Parathyroid adenoma (tissue), 2 donors: ENCODE measurements around the gene CHST9.

Experiments
- H2AFZ ChIP-seq: fragments of 300-600 bp; sonication (generic); one replicate; pipeline ENCODE4 v1.7.0; 2017; ENCODE audit warnings: antibody characterized with exemption, mild to moderate bottlenecking
- H3K27ac ChIP-seq: fragments of 300-600 bp; sonication (generic); one replicate; pipeline ENCODE4 v1.7.0; 2017
- H3K27me3 ChIP-seq: fragments of 300-600 bp; sonication (generic); one replicate; pipeline ENCODE4 v1.7.0; 2017; ENCODE audit warnings: low read length; ENCODE audit not compliant: control insufficient read depth, insufficient read depth
- H3K36me3 ChIP-seq: fragments of 300-600 bp; sonication (generic); one replicate; pipeline ENCODE4 v1.7.0; 2017; ENCODE audit warnings: low read length; ENCODE audit not compliant: control insufficient read depth, insufficient read depth
- H3K4me1 ChIP-seq: fragments of 300-600 bp; sonication (generic); one replicate; pipeline ENCODE4 v1.7.0; 2017; ENCODE audit warnings: control low read depth
- H3K4me2 ChIP-seq: fragments of 300-600 bp; sonication (generic); one replicate; pipeline ENCODE4 v1.7.0; 2017; ENCODE audit warnings: low read length
- H3K4me3 ChIP-seq: fragments of 300-600 bp; sonication (generic); one replicate; pipeline ENCODE4 v1.7.0; 2017; ENCODE audit warnings: low read depth, low read length
- H3K79me2 ChIP-seq: fragments of 300-600 bp; sonication (generic); one replicate; pipeline ENCODE4 v1.7.0; 2017; ENCODE audit warnings: control low read depth
- H3K9ac ChIP-seq: fragments of 300-600 bp; sonication (generic); one replicate; pipeline ENCODE4 v1.7.0; 2017; ENCODE audit warnings: mild to moderate bottlenecking
- H3K9me3 ChIP-seq: fragments of 300-600 bp; sonication (generic); one replicate; pipeline ENCODE4 v1.7.0; 2017; ENCODE audit warnings: low read length; ENCODE audit not compliant: control insufficient read depth
- TF ChIP-seq, protein P1 (sequence below): fragments of 300-600 bp; sonication (generic); IDR thresholded peaks from one replicate; pipeline ENCODE4 v1.7.0; 2017; ENCODE audit warnings: antibody characterized with exemption, mild to moderate bottlenecking
- donor health status: primary hyperparathyroidism.

The CHST9 gene

GRCh38 chr18:27185897-27186296, 789 bp upstream of the CHST9 start:
- TF ChIP-seq, protein P1, sequence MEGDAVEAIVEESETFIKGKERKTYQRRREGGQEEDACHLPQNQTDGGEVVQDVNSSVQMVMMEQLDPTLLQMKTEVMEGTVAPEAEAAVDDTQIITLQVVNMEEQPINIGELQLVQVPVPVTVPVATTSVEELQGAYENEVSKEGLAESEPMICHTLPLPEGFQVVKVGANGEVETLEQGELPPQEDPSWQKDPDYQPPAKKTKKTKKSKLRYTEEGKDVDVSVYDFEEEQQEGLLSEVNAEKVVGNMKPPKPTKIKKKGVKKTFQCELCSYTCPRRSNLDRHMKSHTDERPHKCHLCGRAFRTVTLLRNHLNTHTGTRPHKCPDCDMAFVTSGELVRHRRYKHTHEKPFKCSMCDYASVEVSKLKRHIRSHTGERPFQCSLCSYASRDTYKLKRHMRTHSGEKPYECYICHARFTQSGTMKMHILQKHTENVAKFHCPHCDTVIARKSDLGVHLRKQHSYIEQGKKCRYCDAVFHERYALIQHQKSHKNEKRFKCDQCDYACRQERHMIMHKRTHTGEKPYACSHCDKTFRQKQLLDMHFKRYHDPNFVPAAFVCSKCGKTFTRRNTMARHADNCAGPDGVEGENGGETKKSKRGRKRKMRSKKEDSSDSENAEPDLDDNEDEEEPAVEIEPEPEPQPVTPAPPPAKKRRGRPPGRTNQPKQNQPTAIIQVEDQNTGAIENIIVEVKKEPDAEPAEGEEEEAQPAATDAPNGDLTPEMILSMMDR = no peak
- H3K4me3 ChIP-seq = no peak overlapping the region

DNA sequence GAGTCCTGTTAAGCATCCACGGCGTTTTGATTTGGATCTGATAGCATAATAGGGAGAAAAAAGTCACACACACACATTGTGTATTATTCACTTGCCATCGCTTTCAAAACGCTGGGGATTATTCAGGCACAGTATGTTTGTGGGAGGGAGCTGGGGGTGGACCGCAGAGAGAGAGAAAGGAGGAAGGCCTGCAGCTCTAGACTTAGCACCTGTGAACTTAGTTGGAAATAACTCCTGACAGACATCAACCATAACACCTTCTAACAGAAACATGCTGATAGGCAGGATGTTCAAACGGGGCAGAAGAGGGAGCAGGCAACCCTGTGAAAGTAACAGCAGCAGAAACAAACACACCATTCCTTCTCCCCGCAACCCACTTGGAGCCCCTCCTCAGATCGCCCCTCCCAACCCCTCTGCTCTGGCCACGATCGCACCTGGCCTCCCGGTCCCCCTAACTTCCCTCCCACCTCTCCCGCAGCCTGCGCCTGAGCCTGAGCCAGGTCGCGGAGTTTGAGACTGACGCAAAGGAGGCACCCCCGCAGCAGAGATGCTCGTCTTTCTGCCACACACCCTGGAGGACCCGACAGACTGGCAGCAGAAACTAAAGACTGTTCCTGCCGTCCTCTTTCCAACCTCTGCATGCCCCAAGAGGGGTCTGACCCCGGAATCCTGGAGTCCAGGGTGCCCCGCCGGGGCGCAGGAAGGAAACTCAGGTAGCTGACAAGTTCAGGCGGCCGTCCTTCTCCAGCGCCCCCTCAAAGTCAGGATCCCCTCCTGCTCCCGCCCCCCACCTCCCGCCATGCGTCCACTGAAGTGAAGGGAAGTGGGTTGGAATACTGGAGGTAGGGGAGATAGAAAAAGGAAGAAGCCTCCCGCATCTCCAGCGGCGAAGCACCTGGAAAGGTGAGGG, 738 bp downstream of the CHST9 start:
- Histone ChIP-seq H3K9ac (no peak overlapping the region), H3K27me3 (no peaks in the 10 kb centered on the region), H3K9me3 (no peaks in the 10 kb centered on the region), H3K36me3 (no peaks in the 10 kb centered on the region), H3K4me1 (no peaks in the 10 kb centered on the region), H2AFZ (peak overlapping the region; percentile 25), H3K4me2 (peak overlapping the region; percentile 42), H3K4me3 (no peak overlapping the region), H3K27ac (no peak overlapping the region), H3K79me2 (no peaks in the 10 kb centered on the region)
- TF ChIP-seq, protein P1 = no peak

More at GRCh38 chr18:27185897-27186296, 789 bp upstream of the CHST9 start:
- Histone ChIP-seq H3K79me2 (no peaks in the 10 kb centered on the region), H2AFZ (no peak overlapping the region), H3K9me3 (no peaks in the 10 kb centered on the region), H3K4me2 (no peak overlapping the region), H3K4me1 (no peaks in the 10 kb centered on the region), H3K27me3 (no peaks in the 10 kb centered on the region), H3K27ac (no peak overlapping the region), H3K36me3 (no peaks in the 10 kb centered on the region), H3K9ac (no peak overlapping the region)

DNA sequence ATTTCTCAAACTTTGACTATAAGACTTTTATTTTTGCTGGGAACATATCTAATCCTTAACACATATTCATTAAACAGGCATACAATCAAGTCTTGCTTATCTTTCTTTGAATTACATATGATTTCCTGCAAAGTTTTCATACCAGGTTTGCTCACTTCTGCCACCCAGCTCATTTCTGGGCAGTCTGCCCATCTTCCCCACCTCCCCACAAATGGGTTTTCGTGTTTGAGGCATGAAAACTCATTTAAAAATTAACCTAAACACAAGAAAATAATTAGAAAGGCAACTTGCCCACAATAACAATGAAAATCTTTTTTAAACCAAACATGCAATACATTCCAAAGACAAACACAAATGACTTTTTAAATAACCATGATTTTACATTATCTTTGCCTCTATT, 3.4 kb downstream of the CHST9 start:
- Histone ChIP-seq H3K79me2 (no peaks in the 10 kb centered on the region), H3K4me3 (no peak overlapping the region), H3K36me3 (no peaks in the 10 kb centered on the region), H2AFZ (no peak overlapping the region), H3K4me2 (no peak overlapping the region), H3K9ac (no peak overlapping the region), H3K27me3 (no peaks in the 10 kb centered on the region), H3K27ac (no peak overlapping the region), H3K4me1 (no peaks in the 10 kb centered on the region), H3K9me3 (no peaks in the 10 kb centered on the region)
- TF ChIP-seq, protein P1 = no peak

DNA sequence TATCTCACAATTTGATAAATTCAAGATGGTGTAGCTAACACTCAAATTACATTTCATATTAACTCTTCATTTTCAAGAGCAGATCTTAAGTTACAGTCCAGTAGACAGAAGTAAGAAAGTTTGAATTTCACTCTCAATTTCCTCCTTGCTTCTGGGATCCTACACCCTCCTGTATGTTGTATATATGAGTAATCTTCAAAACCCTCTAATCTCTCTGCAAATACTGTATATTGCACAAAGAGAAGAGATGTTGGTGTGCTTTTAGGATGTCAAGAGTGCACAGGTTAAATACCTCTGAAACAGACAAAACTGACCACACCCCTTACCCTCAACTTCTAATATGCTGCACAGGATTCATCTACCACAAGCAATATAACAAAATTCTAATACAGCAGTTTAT, 6.7 kb downstream of the CHST9 start:
- H3K79me2 ChIP-seq = no peaks in the 10 kb centered on the region
- H3K4me3 ChIP-seq = no peak overlapping the region
- H3K9ac ChIP-seq = no peak overlapping the region
- TF ChIP-seq, protein P1 = no peak
- no peaks in the 10 kb centered on the region for H3K4me1 ChIP-seq
- no peaks in the 10 kb centered on the region for H3K9me3 ChIP-seq
- H3K27ac ChIP-seq = no peak overlapping the region
- H2AFZ ChIP-seq = no peak overlapping the region
- no peak overlapping the region for H3K4me2 ChIP-seq
- H3K27me3 ChIP-seq = no peaks in the 10 kb centered on the region
- H3K36me3 ChIP-seq = no peaks in the 10 kb centered on the region

GRCh38 chr18:27175914-27176313, 9.2 kb downstream of the CHST9 start:
- Histone ChIP-seq H2AFZ (no peak overlapping the region), H3K9me3 (no peaks in the 10 kb centered on the region), H3K9ac (no peak overlapping the region), H3K27ac (no peak overlapping the region), H3K4me2 (no peak overlapping the region), H3K27me3 (no peaks in the 10 kb centered on the region), H3K4me1 (no peaks in the 10 kb centered on the region), H3K79me2 (no peaks in the 10 kb centered on the region), H3K4me3 (no peak overlapping the region), H3K36me3 (no peaks in the 10 kb centered on the region)
- TF ChIP-seq, protein P1 = no peak
